ENCODE data around the gene SELENOV. TPM values are rescaled to one million over a fixed set of nuclear protein-coding genes. Genes with fewer than 3 reads are reported as not detected.

SELENOV gene
- total and polyA plus RNA-seq, 9 of the 15 experiments (the other 6 are each of a cell fraction or from before 2014, with no cell fraction given) = 0.04 to 0.09 (median 0.06) TPM; not detected in 4

GRCh38 chr19:39532233-39533002 is 17.5 kb downstream of the SELENOV start, which contains the start of gene EID2B (continued):
- TF ChIP-seq HOMEZ (CRISPR knock-in tag; IDR thresholded peaks at IDR 0.05) (no peak), COPS2 (conservative IDR thresholded peaks at IDR 0.05) (no peak), ZNF609 (CRISPR knock-in tag; IDR thresholded peaks at IDR 0.05; ENCODE audit: borderline replicate concordance) (no peak), LEF1 (IDR thresholded peaks at IDR 0.05) (no peak), ZNF764 (CRISPR knock-in tag; IDR thresholded peaks at IDR 0.05; ENCODE audit: low read depth) (no peak), NR2C1 (IDR thresholded peaks at IDR 0.05) (no peak), NR2C1 (tag; IDR thresholded peaks at IDR 0.05) (no peak), ZBTB34 (CRISPR knock-in tag; IDR thresholded peaks at IDR 0.05) (no peak), KDM5B (IDR thresholded peaks at IDR 0.05; ENCODE audit: insufficient replicate concordance, low read depth, low read length) (peak; percentile 53), BRD4 (IDR thresholded peaks at IDR 0.05) (no peak), SP1 (CRISPR knock-in tag; IDR thresholded peaks at IDR 0.05) (peak; percentile 37; the same call in 1 of the 2 replicates), GTF2A2 (tag; IDR thresholded peaks at IDR 0.05) (no peak), ARID3A (IDR thresholded peaks at IDR 0.05; ENCODE audit: borderline replicate concordance, low read depth, low read length) (no peak), TAL1 (IDR thresholded peaks at IDR 0.05) (no peak), C11orf30 (IDR thresholded peaks at IDR 0.05; ENCODE audit: low read depth) (no peak), ZNF23 (CRISPR knock-in tag; IDR thresholded peaks at IDR 0.05) (no peak), EP300 (IDR thresholded peaks at IDR 0.05; ENCODE audit: low read length) (peak; percentile 24; the same call in 1 of the 2 replicates), XRCC3 (IDR thresholded peaks at IDR 0.05) (no peak), SRSF3 (IDR thresholded peaks at IDR 0.05; ENCODE audit: insufficient read depth, low read length) (no peak), CBFA2T2 (conservative IDR thresholded peaks at IDR 0.05) (no peak)

Data from K562 (cell line).